ENCODE results near the gene LYZL4.

Gene LYZL4

GRCh38 chr3:42434777-42435380, 24.5 kb upstream of the LYZL4 start:
- no peak for TF ChIP-seq CTCF (conservative IDR thresholded peaks at IDR 0.05; ENCODE audit: low read depth, low read length)
- no peaks in the 10 kb centered on the region for H3K79me2 ChIP-seq (ENCODE audit: insufficient read depth, low read depth)
- H4K20me1 ChIP-seq (ENCODE audit: insufficient read depth): no peaks in the 10 kb centered on the region
- no peaks in the 10 kb centered on the region for H3K4me1 ChIP-seq (ENCODE audit: low read depth, poor library complexity, severe bottlenecking)
- no peak overlapping the region for H2AFZ ChIP-seq (ENCODE audit: low read depth)
- H3K4me2 ChIP-seq: no peak overlapping the region
- no peaks in the 10 kb centered on the region for H3K27me3 ChIP-seq (ENCODE audit: insufficient read depth, low read depth)
- H3K4me3 ChIP-seq (IDR thresholded peaks at IDR 0.05; ENCODE audit: insufficient read depth, low read depth, low read length): no peak overlapping the region
- no peaks in the 10 kb centered on the region for H3K36me3 ChIP-seq (ENCODE audit: insufficient read depth)
- no peak overlapping the region for H3K27ac ChIP-seq
- H3K9ac ChIP-seq: no peak overlapping the region

- no peak overlapping the region for H3K4me3 ChIP-seq (IDR thresholded peaks at IDR 0.05; ENCODE audit: insufficient read depth, low read depth, low read length)
- no peaks in the 10 kb centered on the region for H3K27me3 ChIP-seq (ENCODE audit: insufficient read depth, low read depth)
- no peaks in the 10 kb centered on the region for H3K36me3 ChIP-seq (ENCODE audit: insufficient read depth)
- no peak overlapping the region for H2AFZ ChIP-seq (ENCODE audit: low read depth)
- H3K9ac ChIP-seq: no peak overlapping the region
- no peaks in the 10 kb centered on the region for H3K79me2 ChIP-seq (ENCODE audit: insufficient read depth, low read depth)
- H4K20me1 ChIP-seq (ENCODE audit: insufficient read depth): no peaks in the 10 kb centered on the region
- H3K4me1 ChIP-seq (ENCODE audit: low read depth, poor library complexity, severe bottlenecking): no peaks in the 10 kb centered on the region
- no peak for TF ChIP-seq CTCF (conservative IDR thresholded peaks at IDR 0.05; ENCODE audit: low read depth, low read length)
- H3K27ac ChIP-seq: no peak overlapping the region
- H3K4me2 ChIP-seq: no peak overlapping the region
These were observed 22.1 kb upstream of the LYZL4 start for GRCh38 chr3:42432485-42432884.

- Histone ChIP-seq H3K27me3 (ENCODE audit: insufficient read depth, low read depth) (no peaks in the 10 kb centered on the region), H3K79me2 (ENCODE audit: insufficient read depth, low read depth) (no peaks in the 10 kb centered on the region), H3K36me3 (ENCODE audit: insufficient read depth) (no peaks in the 10 kb centered on the region), H3K4me3 (IDR thresholded peaks at IDR 0.05; ENCODE audit: insufficient read depth, low read depth, low read length) (no peak overlapping the region), H3K4me1 (ENCODE audit: low read depth, poor library complexity, severe bottlenecking) (no peaks in the 10 kb centered on the region), H4K20me1 (ENCODE audit: insufficient read depth) (no peaks in the 10 kb centered on the region), H3K4me2 (no peak overlapping the region), H3K9ac (no peak overlapping the region), H3K27ac (no peak overlapping the region), H2AFZ (ENCODE audit: low read depth) (no peak overlapping the region)
- TF ChIP-seq CTCF (conservative IDR thresholded peaks at IDR 0.05; ENCODE audit: low read depth, low read length): no peak
These were observed 20.5 kb upstream of the LYZL4 start for GRCh38 chr3:42430781-42431532.

- Histone ChIP-seq H3K36me3 (ENCODE audit: insufficient read depth) (no peaks in the 10 kb centered on the region), H4K20me1 (ENCODE audit: insufficient read depth) (no peaks in the 10 kb centered on the region), H3K27ac (no peak overlapping the region), H3K9ac (no peak overlapping the region), H3K4me2 (no peak overlapping the region), H2AFZ (ENCODE audit: low read depth) (no peak overlapping the region), H3K79me2 (ENCODE audit: insufficient read depth, low read depth) (no peaks in the 10 kb centered on the region), H3K27me3 (ENCODE audit: insufficient read depth, low read depth) (no peaks in the 10 kb centered on the region), H3K4me1 (ENCODE audit: low read depth, poor library complexity, severe bottlenecking) (no peaks in the 10 kb centered on the region), H3K4me3 (IDR thresholded peaks at IDR 0.05; ENCODE audit: insufficient read depth, low read depth, low read length) (no peak overlapping the region)
- TF ChIP-seq CTCF (conservative IDR thresholded peaks at IDR 0.05; ENCODE audit: low read depth, low read length): no peak
These were observed 18.4 kb upstream of the LYZL4 start for GRCh38 chr3:42428830-42429229.

All from KMS-11 (cell line).